AG04449 (cell line): ENCODE results near the gene TSPAN1.
A peak's percentile ranks its signal among the peaks of the same experiment; 100 is the strongest.

Source experiments
- CTCF ChIA-PET: fragments of 350-600 bp; formaldehyde crosslinking; extraction: SDS; loops from one replicate; lab custom pipeline; 2021; ENCODE audit warnings: antibody characterized with exemption; lab: Yijun Ruan, JAX
- POLR2A ChIA-PET: fragments of 400-600, 350-600 bp; formaldehyde crosslinking; extraction: SDS; loops from one replicate; lab custom pipeline; 2020; ENCODE audit warnings: antibody characterized with exemption, inconsistent platforms; lab: Yijun Ruan, JAX
- DNase-seq: peaks from one replicate; pipeline ENCODE4 v3.0.0-alpha.2; 2010; ENCODE audit warnings: low read depth, low spot score
- H3K4me3 ChIP-seq: 2 replicates; pipeline ENCODE4 v1.5.1; 2011; ENCODE audit warnings: low read depth, mild to moderate bottlenecking, control low read depth, low read length
- TF ChIP-seq, protein P1 (sequence below): IDR thresholded peaks from one replicate; pipeline ENCODE4 v1.5.1; 2011; ENCODE audit warnings: mild to moderate bottlenecking, moderate library complexity, low read length, control low read depth, inconsistent platforms; ENCODE audit not compliant: insufficient read depth; ENCODE audit errors: missing control alignments

TSPAN1 gene

GRCh38 chr1:46136711-46137110 is 38.2 kb upstream of the TSPAN1 start:
- CTCF ChIA-PET = interaction anchor here (1.0 kb wide), 1 partner anchor 87 kb away, joined by 3 read pairs; no protein-coding TSS in a partner anchor
- no peak for DNase-seq
- H3K4me3 ChIP-seq = no peak overlapping the region
- TF ChIP-seq, protein P1, sequence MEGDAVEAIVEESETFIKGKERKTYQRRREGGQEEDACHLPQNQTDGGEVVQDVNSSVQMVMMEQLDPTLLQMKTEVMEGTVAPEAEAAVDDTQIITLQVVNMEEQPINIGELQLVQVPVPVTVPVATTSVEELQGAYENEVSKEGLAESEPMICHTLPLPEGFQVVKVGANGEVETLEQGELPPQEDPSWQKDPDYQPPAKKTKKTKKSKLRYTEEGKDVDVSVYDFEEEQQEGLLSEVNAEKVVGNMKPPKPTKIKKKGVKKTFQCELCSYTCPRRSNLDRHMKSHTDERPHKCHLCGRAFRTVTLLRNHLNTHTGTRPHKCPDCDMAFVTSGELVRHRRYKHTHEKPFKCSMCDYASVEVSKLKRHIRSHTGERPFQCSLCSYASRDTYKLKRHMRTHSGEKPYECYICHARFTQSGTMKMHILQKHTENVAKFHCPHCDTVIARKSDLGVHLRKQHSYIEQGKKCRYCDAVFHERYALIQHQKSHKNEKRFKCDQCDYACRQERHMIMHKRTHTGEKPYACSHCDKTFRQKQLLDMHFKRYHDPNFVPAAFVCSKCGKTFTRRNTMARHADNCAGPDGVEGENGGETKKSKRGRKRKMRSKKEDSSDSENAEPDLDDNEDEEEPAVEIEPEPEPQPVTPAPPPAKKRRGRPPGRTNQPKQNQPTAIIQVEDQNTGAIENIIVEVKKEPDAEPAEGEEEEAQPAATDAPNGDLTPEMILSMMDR = no peak
- POLR2A ChIA-PET = no interaction called here

DNA sequence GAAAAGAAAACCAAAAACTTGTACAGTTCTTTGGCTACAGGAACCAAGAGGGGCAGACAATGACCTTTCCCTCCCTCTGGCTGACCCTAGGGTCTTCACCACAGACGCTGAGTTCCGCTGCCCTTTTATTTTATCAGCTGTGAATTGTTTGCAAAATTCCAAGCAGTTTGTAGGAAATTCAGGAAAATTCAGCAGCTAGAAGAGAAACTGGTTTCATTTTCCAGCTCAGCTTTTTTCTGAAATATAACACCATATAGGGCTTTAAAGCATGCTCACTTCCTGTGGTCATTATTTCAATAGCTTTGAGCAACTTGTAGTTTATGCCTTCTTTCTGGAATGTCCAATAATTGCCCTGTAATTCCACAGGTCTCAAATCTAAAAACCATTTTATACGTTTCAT is 37.0 kb upstream of the TSPAN1 start:
- ChIA-PET POLR2A (no interaction called here), CTCF (interaction anchor here (0.6 to 1.2 kb wide), 4 partner anchors 43 to 256 kb away, joined by 3 to 4 read pairs (median 3); no protein-coding TSS in a partner anchor)
- peak overlapping the region; percentile 42 for H3K4me3 ChIP-seq

DNA sequence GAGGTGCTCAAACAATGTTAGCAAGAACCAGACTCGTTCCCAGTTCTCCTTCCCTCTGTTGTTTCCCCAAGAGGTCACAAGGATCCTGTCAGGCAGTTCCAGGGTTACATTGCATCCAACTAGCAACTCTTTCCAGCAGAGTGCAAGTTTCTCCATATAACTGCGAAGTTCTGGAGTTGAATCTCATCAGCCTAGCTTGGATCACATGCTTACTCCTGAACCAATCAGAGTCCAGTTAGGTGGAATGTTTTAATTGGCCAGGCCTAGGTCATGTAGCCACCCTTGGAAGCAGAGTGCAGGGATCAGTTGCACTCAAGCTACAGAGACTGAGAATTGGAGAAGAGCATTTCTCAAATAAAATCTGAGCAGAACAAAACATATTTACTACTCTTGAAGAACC is 26.6 kb upstream of the TSPAN1 start:
- ChIA-PET CTCF (interaction anchor here (1.4 kb wide), 1 partner anchor 16 kb away, joined by 4 read pairs; no protein-coding TSS in a partner anchor), POLR2A (no interaction called here)
- H3K4me3 ChIP-seq = no peak overlapping the region
- TF ChIP-seq, protein P1 = no peak
- no peak for DNase-seq

More for the DNA sequence above, 37.0 kb upstream of the TSPAN1 start:
- TF ChIP-seq, protein P1 = no peak
- DNase-seq = no peak

DNA sequence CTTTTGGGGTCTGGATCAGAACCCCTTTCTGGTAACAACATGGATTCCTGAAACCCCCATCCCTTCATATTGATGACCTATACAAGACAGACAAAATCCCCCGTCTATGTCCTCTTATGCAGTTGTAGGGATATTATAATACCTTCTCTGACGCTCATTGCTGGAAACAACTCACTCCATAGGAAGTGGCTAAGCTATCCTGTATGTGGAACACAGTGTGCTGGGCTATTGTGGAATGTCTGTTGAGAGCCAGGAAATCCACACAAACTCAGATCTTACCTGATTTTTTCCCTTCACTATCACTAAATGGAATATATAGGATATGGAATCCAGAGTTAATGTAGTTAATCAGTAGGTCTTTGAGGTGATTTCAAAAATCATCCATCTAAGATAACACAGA is 24.8 kb upstream of the TSPAN1 start:
- no peak for DNase-seq
- ChIA-PET CTCF (no interaction called here), POLR2A (no interaction called here)
- H3K4me3 ChIP-seq = no peak overlapping the region
- TF ChIP-seq, protein P1 = no peak

- TF ChIP-seq, protein P1 = no peak
- peak; percentile 65 for DNase-seq
- CTCF ChIA-PET = interaction anchor here (0.7 to 1.3 kb wide), 3 partner anchors 30 to 116 kb away, joined by 3 to 5 read pairs (median 3); no protein-coding TSS in a partner anchor
- POLR2A ChIA-PET = interaction anchor here (1.5 kb wide), 1 partner anchor 20 kb away, joined by 15 read pairs; the partner anchor contains the start of gene PIK3R3
- H3K4me3 ChIP-seq = no peak overlapping the region
Measured at GRCh38 chr1:46152016-46152415, 22.9 kb upstream of the TSPAN1 start.

- no peak for DNase-seq
- no peak overlapping the region for H3K4me3 ChIP-seq
- ChIA-PET CTCF (no interaction called here), POLR2A (no interaction called here)
- TF ChIP-seq, protein P1 = no peak
Measured at GRCh38 chr1:46153228-46153627, 21.7 kb upstream of the TSPAN1 start.
